GM12878 (cell line): Measurements from ENCODE around the gene ZNF599. TPM values are rescaled to one million over a fixed set of nuclear protein-coding genes. Genes with fewer than 3 reads are reported as not detected.

Source experiments
- BCL3 ChIP-seq: IDR thresholded peaks from 2 replicates; pipeline ENCODE4 v1.6.1; 2011; ENCODE audit warnings: borderline replicate concordance, low read depth, mild to moderate bottlenecking, moderate library complexity, low read length; ENCODE audit not compliant: insufficient read depth, poor library complexity, severe bottlenecking
- CEBPB ChIP-seq, 2 experiments: fragments of 150-350 bp in 1 of 2; IDR thresholded peaks; 2 replicates each; pipeline ENCODE4 v1.6.1; 2012 to 2014; ENCODE audit warnings: low read depth in 2 of 2, low read length in 2 of 2, borderline replicate concordance in 1 of 2, inconsistent platforms in 1 of 2
- CTCF ChIP-seq, 3 experiments: IDR thresholded peaks in 2 of 3; conservative IDR thresholded peaks in 1 of 3; 2 replicates each; pipeline ENCODE4 v1.5.1; 2011; ENCODE audit warnings: low read depth in 3 of 3, low read length in 3 of 3, mild to moderate bottlenecking in 3 of 3, control low read depth in 2 of 3, moderate library complexity in 2 of 3, inconsistent platforms in 1 of 3, mixed read lengths in 1 of 3; ENCODE audit not compliant: control insufficient read depth in 2 of 3, insufficient read depth in 1 of 3; ENCODE audit errors: extremely low read depth in 1 of 3
- E2F4 ChIP-seq: IDR thresholded peaks from 2 replicates; pipeline ENCODE4 v1.6.1; 2012; ENCODE audit warnings: low read depth, low read length, improper control_type of control experiment
- ELK1 ChIP-seq: IDR thresholded peaks from 2 replicates; pipeline ENCODE4 v1.6.1; 2012; ENCODE audit warnings: low read depth, low read length, improper control_type of control experiment
- ESRRA ChIP-seq: IDR thresholded peaks from 2 replicates; pipeline ENCODE4 v1.6.1; 2012; ENCODE audit warnings: mild to moderate bottlenecking, low read length, improper control_type of control experiment
- FOXK2 ChIP-seq: fragments of 450-650 bp; IDR thresholded peaks from 2 replicates; pipeline ENCODE4 v1.6.1; 2017; ENCODE audit warnings: mild to moderate bottlenecking, moderate library complexity
- HDAC6 ChIP-seq: fragments of 200-600 bp; sonication (generic); IDR thresholded peaks from one replicate; pipeline ENCODE4 v1.8.0; 2017; ENCODE audit warnings: antibody characterized with exemption; ENCODE audit not compliant: unreplicated experiment
- HDGF ChIP-seq: fragments of 450-650 bp; IDR thresholded peaks from 2 replicates; pipeline ENCODE4 v1.6.1; 2016; ENCODE audit warnings: antibody characterized with exemption
- IKZF2 ChIP-seq, 2 experiments: fragments of 450-650 bp; IDR thresholded peaks; 2 replicates each; pipeline ENCODE4 v1.6.1; 2017; ENCODE audit warnings: mild to moderate bottlenecking in 2 of 2, moderate library complexity in 2 of 2
- NFIC ChIP-seq: IDR thresholded peaks from 2 replicates; pipeline ENCODE4 v1.6.1; 2012; ENCODE audit warnings: low read depth, mild to moderate bottlenecking, inconsistent platforms, low read length, moderate library complexity
- NFXL1 ChIP-seq: fragments of 450-650 bp; IDR thresholded peaks from 2 replicates; pipeline ENCODE4 v1.6.1; 2017; ENCODE audit warnings: antibody characterized with exemption, mild to moderate bottlenecking, borderline replicate concordance
- NFYB ChIP-seq: IDR thresholded peaks from 2 replicates; pipeline ENCODE4 v1.6.1; 2011; ENCODE audit warnings: low read depth, mild to moderate bottlenecking, low read length, improper control_type of control experiment, moderate library complexity; ENCODE audit not compliant: insufficient read depth
- RAD21 ChIP-seq: IDR thresholded peaks from 2 replicates; pipeline ENCODE4 v1.6.1; 2011; ENCODE audit warnings: mild to moderate bottlenecking, low read depth, low read length, moderate library complexity; ENCODE audit not compliant: insufficient read depth
- RAD51 ChIP-seq: fragments of 450-650 bp; IDR thresholded peaks from 2 replicates; pipeline ENCODE4 v1.6.1; 2016; ENCODE audit warnings: moderate library complexity, mild to moderate bottlenecking, inconsistent platforms
- RB1 ChIP-seq: fragments of 450-650 bp; formaldehyde crosslinking; IDR thresholded peaks from 2 replicates; pipeline ENCODE4 v1.6.1; 2017; ENCODE audit warnings: mild to moderate bottlenecking, borderline replicate concordance
- RELB ChIP-seq: fragments of 450-650 bp; IDR thresholded peaks from 2 replicates; pipeline ENCODE4 v1.6.1; 2017; ENCODE audit warnings: low read depth, mild to moderate bottlenecking, moderate library complexity
- SMAD1 ChIP-seq: fragments of 450-650 bp; IDR thresholded peaks from 2 replicates; pipeline ENCODE4 v1.6.1; 2018; ENCODE audit warnings: mild to moderate bottlenecking, low read depth; ENCODE audit not compliant: partially characterized antibody
- SPI1 ChIP-seq: IDR thresholded peaks from 2 replicates; pipeline ENCODE4 v1.6.1; 2011; ENCODE audit warnings: low read depth, mild to moderate bottlenecking, low read length, moderate library complexity, borderline replicate concordance; ENCODE audit not compliant: insufficient read depth
- SREBF1 ChIP-seq: IDR thresholded peaks from 2 replicates; pipeline ENCODE4 v1.6.1; 2012; ENCODE audit warnings: mild to moderate bottlenecking, low read length
- TAF1 ChIP-seq: IDR thresholded peaks from 2 replicates; pipeline ENCODE4 v1.6.1; 2011; ENCODE audit warnings: mild to moderate bottlenecking, low read depth, low read length, borderline replicate concordance
- ZNF24 ChIP-seq: fragments of 450-650 bp; IDR thresholded peaks from 2 replicates; pipeline ENCODE4 v1.6.1; 2017; ENCODE audit warnings: antibody characterized with exemption, mild to moderate bottlenecking
- polyA plus RNA-seq, 11 experiments: library from polyadenylated mRNA; depleted of rRNA in 4 of 11; unstranded in 6 of 11; stranded (reverse) in 5 of 11; fragments of >200 nt; fragmentation: Nextera tagmentation in 4 of 11; fragmentation: Illumina TruSeq in 1 of 11; extraction: Ambion mirVana in 4 of 11; extraction: Trizol in 1 of 11; gene quantifications; 1 replicate in 1 of 11; 2 replicates in 10 of 11; pipeline versions ENCODE4 v1.2.1 to v1.2.3, GENCODE V29; 2011 to 2016; ENCODE audit warnings: inconsistent platforms in 2 of 11, missing spikeins in 2 of 11, low read depth in 1 of 11
- total RNA-seq, 4 experiments: library from RNA; depleted of rRNA in 3 of 4; stranded (reverse); fragments of >200 nt in 3 of 4; fragmentation: Illumina TruSeq in 1 of 4; extraction: Trizol in 1 of 4; gene quantifications; 2 replicates each; pipeline versions ENCODE4 v1.2.1 to v1.2.3, GENCODE V29; 2013 to 2021

The ZNF599 gene
- total and polyA plus RNA-seq, 10 of the 15 experiments (the other 5 are each of a cell fraction or from before 2014, with no cell fraction given), result 0.27 to 4.8 (median 1.9) TPM

GRCh38 chr19:34733746-34734536, 39.1 kb downstream of the ZNF599 start, which contains the start of gene ZNF181 (continued):
- TF ChIP-seq SPI1 (no peak), NFIC (no peak), RELB (peak; percentile 81), CEBPB (IDR thresholded peaks at IDR 0.05; ENCODE audit: borderline replicate concordance in 1 of 2, low read depth in 2 of 2, low read length in 2 of 2) (no peak), NFXL1 (no peak), CTCF (IDR thresholded peaks at IDR 0.05 in 2 of 3, conservative IDR thresholded peaks at IDR 0.05 in 1 of 3; ENCODE audit: control insufficient read depth in 2 of 3, extremely low read depth in 1 of 3, insufficient read depth in 1 of 3, low read depth in 3 of 3, low read length in 3 of 3) (no peak), SMAD1 (peak; percentile 51), RAD21 (no peak), NFYB (no peak), BCL3 (no peak), HDGF (no peak), RB1 (peak; percentile 64; the same call in 1 of the 2 replicates), E2F4 (no peak), HDAC6 (no peak), RAD51 (no peak), FOXK2 (peak; percentile 51; the same call in 1 of the 2 replicates), ZNF24 (no peak), TAF1 (peak; percentile 12; the same call in 1 of the 2 replicates), ESRRA (0 out of 2 replicates have a peak, but pooled peaks have one; percentile 10), SREBF1 (no peak; the same call in 1 of the 2 replicates), ELK1 (peak; percentile 27; the same call in 1 of the 2 replicates), IKZF2 (IDR thresholded peaks at IDR 0.05) (peak; percentile 79 to 81)
